ENCODE data around the gene UTP25. TPM values are rescaled to one million over a fixed set of nuclear protein-coding genes. Genes with fewer than 3 reads are reported as not detected.

The UTP25 gene
- total RNA-seq, 2 experiments from 2014 or later, result 10.5 to 12.8 TPM

DNA sequence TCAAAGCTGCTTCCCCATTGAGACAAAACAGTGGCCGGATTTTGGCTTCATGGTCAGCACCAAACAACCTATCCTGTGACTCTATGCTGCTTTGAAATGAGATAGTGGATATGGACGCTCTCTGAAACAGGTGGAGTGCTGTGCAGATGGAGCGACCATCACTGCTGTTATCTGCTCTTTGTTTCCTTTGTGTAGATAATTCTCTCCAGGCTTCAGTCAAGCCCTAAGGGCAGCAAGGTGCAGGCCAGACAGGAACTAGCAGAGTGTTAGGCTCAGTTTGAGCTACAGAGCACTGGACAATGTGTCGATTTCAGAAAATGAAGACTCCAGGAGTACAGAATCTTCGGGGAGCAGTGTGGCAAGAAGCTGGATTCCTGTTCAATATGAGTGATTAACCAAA, 17.0 kb upstream of the UTP25 start:
- Histone ChIP-seq H3K27ac (ENCODE audit: low read depth, low read length, poor library complexity, severe bottlenecking) (no peak overlapping the region), H4K20me1 (ENCODE audit: insufficient read depth, low read length) (no peaks in the 10 kb centered on the region), H3K4me3 (ENCODE audit: low read depth, low read length, poor library complexity, severe bottlenecking) (no peak overlapping the region), H2AFZ (ENCODE audit: low read length) (no peak overlapping the region), H3K9me2 (ENCODE audit: insufficient read depth, low read length) (no peaks in the 10 kb centered on the region), H3K4me1 (ENCODE audit: insufficient read depth, low read length, poor library complexity, severe bottlenecking) (no peaks in the 10 kb centered on the region), H3K79me2 (ENCODE audit: insufficient read depth, low read depth, low read length) (no peaks in the 10 kb centered on the region), H3K36me3 (ENCODE audit: insufficient read depth, low read length) (no peaks in the 10 kb centered on the region), H3K4me2 (ENCODE audit: low read length) (no peak overlapping the region), H3K9me3 (ENCODE audit: low read length) (no peaks in the 10 kb centered on the region)
- no peak for DNase-seq (ENCODE audit: low spot score)
- intact Hi-C loops (cut with micrococcal nuclease; ENCODE audit: unreplicated experiment), result no loop called here
- ChIA-PET CTCF (ENCODE audit: unreplicated experiment) (no interaction called here), POLR2A (interaction anchor here (0.8 to 1.2 kb wide), 2 partner anchors 13 to 27 kb away, joined by 3 read pairs; partner anchors contain the start of gene C1orf74)
- no TSS peak for BruUV-seq (replicated peaks)
- TF ChIP-seq EZH2phosphoT487 (IDR thresholded peaks at IDR 0.05; ENCODE audit: borderline replicate concordance, low read depth, low read length), result no peak
- TF ChIP-seq, protein P1, sequence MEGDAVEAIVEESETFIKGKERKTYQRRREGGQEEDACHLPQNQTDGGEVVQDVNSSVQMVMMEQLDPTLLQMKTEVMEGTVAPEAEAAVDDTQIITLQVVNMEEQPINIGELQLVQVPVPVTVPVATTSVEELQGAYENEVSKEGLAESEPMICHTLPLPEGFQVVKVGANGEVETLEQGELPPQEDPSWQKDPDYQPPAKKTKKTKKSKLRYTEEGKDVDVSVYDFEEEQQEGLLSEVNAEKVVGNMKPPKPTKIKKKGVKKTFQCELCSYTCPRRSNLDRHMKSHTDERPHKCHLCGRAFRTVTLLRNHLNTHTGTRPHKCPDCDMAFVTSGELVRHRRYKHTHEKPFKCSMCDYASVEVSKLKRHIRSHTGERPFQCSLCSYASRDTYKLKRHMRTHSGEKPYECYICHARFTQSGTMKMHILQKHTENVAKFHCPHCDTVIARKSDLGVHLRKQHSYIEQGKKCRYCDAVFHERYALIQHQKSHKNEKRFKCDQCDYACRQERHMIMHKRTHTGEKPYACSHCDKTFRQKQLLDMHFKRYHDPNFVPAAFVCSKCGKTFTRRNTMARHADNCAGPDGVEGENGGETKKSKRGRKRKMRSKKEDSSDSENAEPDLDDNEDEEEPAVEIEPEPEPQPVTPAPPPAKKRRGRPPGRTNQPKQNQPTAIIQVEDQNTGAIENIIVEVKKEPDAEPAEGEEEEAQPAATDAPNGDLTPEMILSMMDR (conservative IDR thresholded peaks at IDR 0.05; ENCODE audit: low read length), result no peak

DNA sequence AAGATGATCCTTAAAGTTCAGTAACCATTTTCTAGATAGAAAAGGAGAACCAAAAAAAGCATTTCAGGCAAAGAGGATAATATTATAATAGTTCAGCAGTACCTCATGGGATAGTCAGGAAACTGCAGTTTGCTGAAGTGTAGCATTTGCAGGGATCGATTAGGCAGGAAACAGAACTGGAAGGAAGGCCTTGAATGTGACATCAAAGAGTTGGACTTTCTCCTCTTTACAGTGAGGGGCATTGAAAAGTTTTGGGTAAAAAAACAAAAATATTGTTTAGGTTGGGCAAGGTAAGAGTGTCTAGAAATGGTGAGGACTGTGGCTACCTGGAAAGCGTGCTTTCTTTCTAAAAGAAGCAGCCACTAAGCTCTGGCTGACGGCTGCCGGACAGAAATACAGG, 13.9 kb upstream of the UTP25 start:
- Histone ChIP-seq H3K27ac (ENCODE audit: low read depth, low read length, poor library complexity, severe bottlenecking) (no peak overlapping the region), H3K9me3 (ENCODE audit: low read length) (no peaks in the 10 kb centered on the region), H3K9me2 (ENCODE audit: insufficient read depth, low read length) (no peaks in the 10 kb centered on the region), H3K36me3 (ENCODE audit: insufficient read depth, low read length) (no peaks in the 10 kb centered on the region), H2AFZ (ENCODE audit: low read length) (no peak overlapping the region), H3K79me2 (ENCODE audit: insufficient read depth, low read depth, low read length) (no peaks in the 10 kb centered on the region), H4K20me1 (ENCODE audit: insufficient read depth, low read length) (no peaks in the 10 kb centered on the region), H3K4me1 (ENCODE audit: insufficient read depth, low read length, poor library complexity, severe bottlenecking) (no peaks in the 10 kb centered on the region), H3K4me2 (ENCODE audit: low read length) (no peak overlapping the region), H3K4me3 (ENCODE audit: low read depth, low read length, poor library complexity, severe bottlenecking) (no peak overlapping the region)
- no TSS peak for BruUV-seq (replicated peaks)
- ChIA-PET POLR2A (interaction anchor here (0.7 to 1.6 kb wide), 2 partner anchors 9 to 43 kb away, joined by 3 to 8 read pairs; no protein-coding TSS in a partner anchor), CTCF (ENCODE audit: unreplicated experiment) (interaction anchor here (1.4 kb wide), 1 partner anchor 9 kb away, joined by 6 read pairs; no protein-coding TSS in a partner anchor)
- TF ChIP-seq EZH2phosphoT487 (IDR thresholded peaks at IDR 0.05; ENCODE audit: borderline replicate concordance, low read depth, low read length), result no peak
- TF ChIP-seq, protein P1 (conservative IDR thresholded peaks at IDR 0.05; ENCODE audit: low read length), result no peak
- no peak for DNase-seq (ENCODE audit: low spot score)
- intact Hi-C loops (cut with micrococcal nuclease; ENCODE audit: unreplicated experiment), result no loop called here

DNA sequence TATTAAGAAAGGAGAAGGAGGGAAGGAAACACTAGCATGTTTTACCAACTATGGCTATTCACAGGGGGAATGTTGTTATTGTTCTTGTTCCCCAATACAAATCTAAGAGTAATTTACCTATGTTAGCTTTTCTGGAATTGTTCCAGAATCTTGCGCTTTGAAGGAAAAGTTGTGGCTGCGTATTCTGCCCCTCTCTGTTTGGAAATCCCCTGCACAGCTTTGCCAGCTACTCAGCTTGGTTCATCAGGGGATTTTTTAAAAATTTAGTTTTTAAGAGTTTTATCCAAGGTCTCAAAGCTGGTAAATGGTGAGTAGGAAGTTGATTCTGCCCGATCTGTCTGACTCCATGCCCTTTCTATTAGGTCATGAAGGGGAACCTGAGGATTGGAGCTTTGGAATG, 12.3 kb upstream of the UTP25 start:
- CTCF ChIA-PET (ENCODE audit: unreplicated experiment), result interaction anchor here (0.6 kb wide), 1 partner anchor 8 kb away, joined by 5 read pairs; no protein-coding TSS in a partner anchor
- H3K4me2 ChIP-seq (ENCODE audit: low read length), result no peak overlapping the region
- DNase-seq (ENCODE audit: low spot score), result no peak
- TF ChIP-seq, protein P1 (conservative IDR thresholded peaks at IDR 0.05; ENCODE audit: low read length), result no peak
- TF ChIP-seq EZH2phosphoT487 (IDR thresholded peaks at IDR 0.05; ENCODE audit: borderline replicate concordance, low read depth, low read length), result no peak
- intact Hi-C loops (cut with micrococcal nuclease; ENCODE audit: unreplicated experiment), result no loop called here
- POLR2A ChIA-PET, result interaction anchor here (0.8 kb wide), 1 partner anchor 9 kb away, joined by 5 read pairs; no protein-coding TSS in a partner anchor
- H3K9me2 ChIP-seq (ENCODE audit: insufficient read depth, low read length), result no peaks in the 10 kb centered on the region
- H3K9me3 ChIP-seq (ENCODE audit: low read length), result no peaks in the 10 kb centered on the region
- H4K20me1 ChIP-seq (ENCODE audit: insufficient read depth, low read length), result no peaks in the 10 kb centered on the region
- no peak overlapping the region for H3K4me3 ChIP-seq (ENCODE audit: low read depth, low read length, poor library complexity, severe bottlenecking)
- no peaks in the 10 kb centered on the region for H3K36me3 ChIP-seq (ENCODE audit: insufficient read depth, low read length)
- no TSS peak for BruUV-seq (replicated peaks)
- no peaks in the 10 kb centered on the region for H3K4me1 ChIP-seq (ENCODE audit: insufficient read depth, low read length, poor library complexity, severe bottlenecking)
- no peaks in the 10 kb centered on the region for H3K79me2 ChIP-seq (ENCODE audit: insufficient read depth, low read depth, low read length)
- no peak overlapping the region for H2AFZ ChIP-seq (ENCODE audit: low read length)
- no peak overlapping the region for H3K27ac ChIP-seq (ENCODE audit: low read depth, low read length, poor library complexity, severe bottlenecking)
